ENCODE data around the gene MUC12.
"Not testable (repeated sequence)": the region's sequence is repeated elsewhere in the genome, so short reads cannot be mapped to it uniquely, and the experiment has no call there.

GRCh38 chr7:100999334-100999733 is 30.0 kb downstream of the MUC12 start:
- TF ChIP-seq POLR2AphosphoS5, CTCF (IDR thresholded peaks at IDR 0.05): not testable (repeated sequence)
